HTERT RPE-1 (cell line): Measurements from ENCODE around the gene ZBTB8A.
"Not testable (repeated sequence)": the region's sequence is repeated elsewhere in the genome, so short reads cannot be mapped to it uniquely, and the experiment has no call there.

Experiments used
- in situ Hi-C: fragments of 300-500 bp; cut with MboI; formaldehyde crosslinking; loops from 4 replicates; pipeline ENCODE4 v1.14.3; 2020; ENCODE audit warnings: low sequenced_read_pairs

Gene ZBTB8A

GRCh38 chr1:32618673-32619221, 79.5 kb downstream of the ZBTB8A start:
- in situ Hi-C loops: no loop called here

GRCh38 chr1:32619701-32620485, 80.7 kb downstream of the ZBTB8A start:
- in situ Hi-C loops: no loop called here

GRCh38 chr1:32622205-32622604, 83.0 kb downstream of the ZBTB8A start:
- in situ Hi-C loops: no loop called here

- in situ Hi-C loops: no loop called here
Measured at GRCh38 chr1:32622806-32623681, 83.8 kb downstream of the ZBTB8A start.

- in situ Hi-C loops: no loop called here
Measured at GRCh38 chr1:32623775-32624174, 84.5 kb downstream of the ZBTB8A start.

GRCh38 chr1:32626176-32626575, 86.9 kb downstream of the ZBTB8A start:
- in situ Hi-C loops: no loop called here

GRCh38 chr1:32627596-32628162, 88.5 kb downstream of the ZBTB8A start:
- in situ Hi-C loops: no loop called here

- in situ Hi-C loops: not testable (repeated sequence)
Measured at GRCh38 chr1:32630173-32630572, 90.9 kb downstream of the ZBTB8A start.

GRCh38 chr1:32632829-32633228, 93.6 kb downstream of the ZBTB8A start:
- in situ Hi-C loops: no loop called here

GRCh38 chr1:32635508-32636277, 96.5 kb downstream of the ZBTB8A start:
- in situ Hi-C loops: no loop called here

GRCh38 chr1:32636914-32637645, 97.9 kb downstream of the ZBTB8A start:
- in situ Hi-C loops: no loop called here

GRCh38 chr1:32639489-32640075, 100.4 kb downstream of the ZBTB8A start:
- in situ Hi-C loops: no loop called here

GRCh38 chr1:32642292-32642827, 103.1 kb downstream of the ZBTB8A start:
- in situ Hi-C loops: not testable (repeated sequence)

GRCh38 chr1:32644426-32644825, 105.2 kb downstream of the ZBTB8A start:
- in situ Hi-C loops: no loop called here

- in situ Hi-C loops: no loop called here
Measured at GRCh38 chr1:32647308-32648134, 108.3 kb downstream of the ZBTB8A start.

- in situ Hi-C loops: no loop called here
Measured at GRCh38 chr1:32650248-32650751, 111.1 kb downstream of the ZBTB8A start, which contains the start of gene ZBTB8OS. Gene ZBTB8OS (minus strand): TSS chr1:32650550. CDS start chr1:32650529, 21 bp downstream.

GRCh38 chr1:32650752-32651460, 111.7 kb downstream of the ZBTB8A start, which contains the start of gene RBBP4:
Gene RBBP4 (plus strand): TSS chr1:32651208. CDS start chr1:32651307, 99 bp downstream.
- in situ Hi-C loops: no loop called here
